ENCODE results near the gene OTOP2.
"Not testable (repeated sequence)": the region's sequence is repeated elsewhere in the genome, so short reads cannot be mapped to it uniquely, and the experiment has no call there.

The OTOP2 gene

GRCh38 chr17:74971069-74971841 lies 47.2 kb downstream of the OTOP2 start:
- no peak for DNase-seq (ENCODE audit: low spot score)

GRCh38 chr17:74971842-74972106 lies 47.7 kb downstream of the OTOP2 start:
- no peak for DNase-seq (ENCODE audit: low spot score)

GRCh38 chr17:74972107-74972972 lies 48.3 kb downstream of the OTOP2 start, which contains the start of gene HID1:
Gene HID1 (minus strand): TSS chr17:74972759. CDS start chr17:74972656, 103 bp downstream.
- peak; percentile 81 for DNase-seq (ENCODE audit: low spot score)

GRCh38 chr17:74972973-74973328 lies 48.9 kb downstream of the OTOP2 start:
- no peak for DNase-seq (ENCODE audit: low spot score)

- no peak for DNase-seq (ENCODE audit: low spot score)
These were observed 51.9 kb downstream of the OTOP2 start for GRCh38 chr17:74975943-74976342.

GRCh38 chr17:74977802-74978201 lies 53.7 kb downstream of the OTOP2 start:
- no peak for DNase-seq (ENCODE audit: low spot score)

- no peak for DNase-seq (ENCODE audit: low spot score)
These were observed 54.2 kb downstream of the OTOP2 start for GRCh38 chr17:74978240-74978639.

GRCh38 chr17:74979408-74980146 lies 55.5 kb downstream of the OTOP2 start:
- DNase-seq (ENCODE audit: low spot score) = no peak

GRCh38 chr17:74981318-74981978 lies 57.4 kb downstream of the OTOP2 start:
- no peak for DNase-seq (ENCODE audit: low spot score)

GRCh38 chr17:74981979-74982662 lies 58.0 kb downstream of the OTOP2 start:
- DNase-seq (ENCODE audit: low spot score) = peak; percentile 82

- not testable (repeated sequence) for DNase-seq (ENCODE audit: low spot score)
These were observed 58.7 kb downstream of the OTOP2 start for GRCh38 chr17:74982663-74983313.

All from CD4-positive, alpha-beta T cell treated with Interleukin-6 at 100 ng/mL for 8 hours (primary cell).